Small intestine (tissue), 7 donors: ENCODE measurements around the gene AKNAD1. TPM values are rescaled to one million over a fixed set of nuclear protein-coding genes. Genes with fewer than 3 reads are reported as not detected.

Source experiments
- DNase-seq, 2 donors: peaks; one replicate each; pipeline versions ENCODE4 v3.0.0 to v3.0.0-alpha.2; 2013
- FAIRE-seq: peaks from 2 replicates; lab custom pipeline; 2012; peaks lifted over from hg19 to GRCh38; lab: Jason Lieb, UNC
- H3K27ac ChIP-seq, 3 donors: one replicate each; pipeline ENCODE4 v1.5.1; 2013; ENCODE audit warnings: low read length in 2 of 3, mild to moderate bottlenecking in 2 of 3, control low read depth in 1 of 3, inconsistent platforms in 1 of 3, low read depth in 1 of 3, moderate library complexity in 1 of 3
- H3K27me3 ChIP-seq, 3 donors: one replicate each; pipeline ENCODE4 v1.6.1; 2013; ENCODE audit warnings: low read length in 3 of 3, inconsistent platforms in 1 of 3; ENCODE audit not compliant: control insufficient read depth in 3 of 3, insufficient read depth in 3 of 3
- H3K36me3 ChIP-seq, 3 donors: one replicate each; pipeline ENCODE4 v1.6.1; 2013; ENCODE audit warnings: low read length in 3 of 3, inconsistent platforms in 1 of 3, low read depth in 1 of 3, mild to moderate bottlenecking in 1 of 3, moderate library complexity in 1 of 3; ENCODE audit not compliant: control insufficient read depth in 3 of 3, insufficient read depth in 2 of 3
- H3K4me1 ChIP-seq, 3 donors: one replicate each; pipeline ENCODE4 v1.6.1; 2013; ENCODE audit warnings: low read length in 2 of 3, inconsistent platforms in 1 of 3, low read depth in 1 of 3, mild to moderate bottlenecking in 1 of 3, moderate library complexity in 1 of 3; ENCODE audit not compliant: control insufficient read depth in 3 of 3, insufficient read depth in 2 of 3
- H3K4me3 ChIP-seq, 3 donors: one replicate each; pipeline ENCODE4 v1.5.1; 2013; ENCODE audit warnings: low read length in 3 of 3, control low read depth in 1 of 3, inconsistent platforms in 1 of 3, low read depth in 1 of 3, mild to moderate bottlenecking in 1 of 3, moderate library complexity in 1 of 3
- H3K9me3 ChIP-seq, 2 donors: one replicate each; pipeline ENCODE4 v1.6.1; 2013; ENCODE audit warnings: low read depth in 1 of 2, low read length in 1 of 2; ENCODE audit not compliant: control insufficient read depth in 2 of 2, insufficient read depth in 1 of 2
- WGBS, 3 donors: extraction: QIAGEN DNeasy Blood & Tissue Kit; methylation state at CpG; one replicate each; pipeline ENCODE4 v1.1.7; 2013; 5-methylcytosine and 5-hydroxymethylcytosine counted together
- polyA plus RNA-seq, 4 donors: library from polyadenylated mRNA; stranded (reverse) in 3 of 4; unstranded in 1 of 4; fragments of 200-250 nt in 3 of 4; fragments of 120-200 nt in 1 of 4; gene quantifications; one replicate each; pipeline versions ENCODE4 v1.2.1 to v1.2.3, GENCODE V29; 2013
- donor health status: healthy with polysubstance abuse.
- donor health status: control.
- donor health status: control.
- donor health status: Bipolar disorder and iron deficiency.
- donor health status: healthy.

AKNAD1 gene
- polyA plus RNA-seq, 4 donors: 0.03 to 0.22 TPM; not detected in 2

GRCh38 chr1:108829498-108829916 lies 27.4 kb downstream of the AKNAD1 start:
- H3K27ac ChIP-seq: peak overlapping the region in 1 of 3 donors; percentile 37
- WGBS, 3 donors: 21 to 59% (median 30%) methylated on average over 6 of the region's 6 CpGs

GRCh38 chr1:108828074-108828961 lies 28.6 kb downstream of the AKNAD1 start:
- H3K4me3 ChIP-seq: no peak overlapping the region
- DNase-seq (peak; percentile 72 to 83), FAIRE-seq (no peak)
- H3K36me3 ChIP-seq: no peaks in the 10 kb centered on the region
- H3K27ac ChIP-seq: peak overlapping the region in 1 of 3 donors; percentile 77
- 38 to 39% (median 38%) methylated on average over 12 of the region's 12 CpGs for WGBS, 3 donors
- no peaks in the 10 kb centered on the region for H3K9me3 ChIP-seq
- H3K4me1 ChIP-seq: peaks cover 2 to 9% (median 3%) of the 10 kb centered on the region in 3 donors
- H3K27me3 ChIP-seq: no peaks in the 10 kb centered on the region

More at GRCh38 chr1:108829498-108829916, 27.4 kb downstream of the AKNAD1 start:
- no peak overlapping the region for H3K4me3 ChIP-seq
- H3K27me3 ChIP-seq: no peaks in the 10 kb centered on the region
- H3K36me3 ChIP-seq: no peaks in the 10 kb centered on the region
- no peaks in the 10 kb centered on the region for H3K9me3 ChIP-seq
- FAIRE-seq (no peak), DNase-seq (peak; percentile 41 to 74)
- peaks cover 2 to 9% (median 3%) of the 10 kb centered on the region in 3 donors for H3K4me1 ChIP-seq

GRCh38 chr1:108826081-108826635 lies 30.7 kb downstream of the AKNAD1 start:
- Histone ChIP-seq H3K4me3 (no peak overlapping the region), H3K27ac (no peak overlapping the region), H3K27me3 (no peaks in the 10 kb centered on the region), H3K4me1 (peaks cover 2 to 9% (median 3%) of the 10 kb centered on the region in 3 donors), H3K9me3 (no peaks in the 10 kb centered on the region), H3K36me3 (no peaks in the 10 kb centered on the region)
- WGBS, 3 donors: 82 to 90% (median 88%) methylated on average over 3 of the region's 3 CpGs
- FAIRE-seq: no peak
- no peak for DNase-seq

- no peak for DNase-seq
- no peak for FAIRE-seq
- Histone ChIP-seq H3K4me1 (no peaks in the 10 kb centered on the region), H3K9me3 (no peaks in the 10 kb centered on the region), H3K27ac (no peak overlapping the region), H3K27me3 (no peaks in the 10 kb centered on the region), H3K4me3 (no peak overlapping the region), H3K36me3 (no peaks in the 10 kb centered on the region)
- WGBS, 3 donors: 84 to 92% (median 87%) methylated on average over 3 of the region's 3 CpGs
Measured at GRCh38 chr1:108824051-108824450, 32.8 kb downstream of the AKNAD1 start.

GRCh38 chr1:108823632-108824031 lies 33.3 kb downstream of the AKNAD1 start:
- no peaks in the 10 kb centered on the region for H3K9me3 ChIP-seq
- no peak overlapping the region for H3K4me3 ChIP-seq
- H3K27ac ChIP-seq: no peak overlapping the region
- FAIRE-seq: no peak
- H3K36me3 ChIP-seq: no peaks in the 10 kb centered on the region
- no peak for DNase-seq
- WGBS, 3 donors: 47 to 89% (median 56%) methylated on average over 3 of the region's 3 CpGs
- H3K4me1 ChIP-seq: no peaks in the 10 kb centered on the region
- H3K27me3 ChIP-seq: no peaks in the 10 kb centered on the region

- FAIRE-seq: no peak
- Histone ChIP-seq H3K27ac (no peak overlapping the region), H3K4me1 (peaks cover 0 to 6% (median 3%) of the 10 kb centered on the region in 3 donors), H3K36me3 (no peaks in the 10 kb centered on the region), H3K9me3 (no peaks in the 10 kb centered on the region), H3K4me3 (no peak overlapping the region), H3K27me3 (no peaks in the 10 kb centered on the region)
- WGBS, 3 donors: 64 to 80% (median 79%) methylated on average over 5 of the region's 5 CpGs
- DNase-seq: no peak
Measured at GRCh38 chr1:108819878-108820277, 37.0 kb downstream of the AKNAD1 start.

GRCh38 chr1:108817811-108818210 lies 39.1 kb downstream of the AKNAD1 start:
- no peaks in the 10 kb centered on the region for H3K36me3 ChIP-seq
- H3K4me3 ChIP-seq: no peak overlapping the region
- FAIRE-seq: no peak
- no peaks in the 10 kb centered on the region for H3K27me3 ChIP-seq
- no peaks in the 10 kb centered on the region for H3K9me3 ChIP-seq
- DNase-seq: no peak
- H3K27ac ChIP-seq: no peak overlapping the region
- H3K4me1 ChIP-seq: peaks cover 0 to 6% (median 3%) of the 10 kb centered on the region in 3 donors

GRCh38 chr1:108817016-108817415 lies 39.9 kb downstream of the AKNAD1 start:
- no peaks in the 10 kb centered on the region for H3K27me3 ChIP-seq
- 37 to 58% (median 53%) methylated on average over 8 of the region's 8 CpGs for WGBS, 3 donors
- H3K9me3 ChIP-seq: no peaks in the 10 kb centered on the region
- peaks cover 0 to 6% (median 3%) of the 10 kb centered on the region in 3 donors for H3K4me1 ChIP-seq
- DNase-seq (peak; percentile 18 to 43), FAIRE-seq (no peak)
- H3K4me3 ChIP-seq: no peak overlapping the region
- H3K36me3 ChIP-seq: no peaks in the 10 kb centered on the region
- peak overlapping the region in 2 of 3 donors; percentile 42 to 94 for H3K27ac ChIP-seq
